Stomach (tissue), 9 donors: ENCODE measurements around the gene LSAMP. TPM values are rescaled to one million over a fixed set of nuclear protein-coding genes. Genes with fewer than 3 reads are reported as not detected.

Experiments used
- DNase-seq, 2 donors: peaks; one replicate each; pipeline versions ENCODE4 v3.0.0 to v3.0.0-alpha.2; 2013 to 2019
- H3K27ac ChIP-seq, 5 donors: fragments of 200-600 bp in 4 of 5; sonication (generic) in 4 of 5; one replicate each; pipeline ENCODE4 v1.5.1; 2013 to 2019; ENCODE audit warnings: mild to moderate bottlenecking in 1 of 5, moderate library complexity in 1 of 5
- H3K27me3 ChIP-seq, 3 donors: fragments of 200-600 bp; sonication (generic); one replicate each; pipeline ENCODE4 v1.5.1; 2017 to 2019; ENCODE audit warnings: mixed run types in 1 of 3
- H3K36me3 ChIP-seq, 4 donors: fragments of 200-600 bp; sonication (generic); 1 replicate in 3 of 4; 2 replicates in 1 of 4; pipeline ENCODE4 v1.5.1; 2016 to 2019
- H3K4me1 ChIP-seq, 4 donors: fragments of 200-600 bp; sonication (generic); one replicate each; pipeline ENCODE4 v1.5.1; 2016 to 2019
- H3K4me3 ChIP-seq, 4 donors: fragments of 200-600 bp; sonication (generic) in 3 of 4; one replicate each; pipeline ENCODE4 v1.5.1; 2016 to 2019; ENCODE audit warnings: mild to moderate bottlenecking in 1 of 4
- H3K9me3 ChIP-seq, 4 donors: fragments of 200-600 bp; sonication (generic); one replicate each; pipeline ENCODE4 v1.5.1; 2016 to 2019
- EP300 ChIP-seq: sonication (generic); formaldehyde crosslinking; IDR thresholded peaks from one replicate; pipeline ENCODE4 v1.6.1; 2017; ENCODE audit warnings: antibody characterized with exemption
- POLR2A ChIP-seq, 4 donors: fragments of 450-650 bp; IDR thresholded peaks; one replicate each; pipeline ENCODE4 v1.6.1; 2016; ENCODE audit warnings: antibody characterized with exemption in 4 of 4, control low read depth in 2 of 4, mild to moderate bottlenecking in 1 of 4, moderate library complexity in 1 of 4
- POLR2AphosphoS5 ChIP-seq, 3 donors: sonication (generic); formaldehyde crosslinking; IDR thresholded peaks; one replicate each; pipeline ENCODE4 v1.6.1; 2016; ENCODE audit warnings: antibody characterized with exemption in 3 of 3
- WGBS, 5 donors: extraction: QIAGEN DNeasy Blood & Tissue Kit in 3 of 5; methylation state at CpG; one replicate each; pipeline versions ENCODE4 v1.1.5 to v1.1.7; 2013 to 2018; 5-methylcytosine and 5-hydroxymethylcytosine counted together
- intact Hi-C: fragments of 100-400 bp; cut with DNase I; formaldehyde crosslinking; loops from one replicate; pipeline ENCODE4 v1.15.1; 2023; ENCODE audit warnings: low total_unique reads
- polyA plus RNA-seq, 3 donors: library from polyadenylated mRNA; stranded (reverse); fragments of 200-250 nt; gene quantifications; one replicate each; pipeline ENCODE4 v1.2.3, GENCODE V29; 2013
- total RNA-seq, 5 donors: library from RNA; depleted of rRNA; stranded (reverse); fragments of >200 nt; gene quantifications; one replicate each; pipeline versions ENCODE4 v1.1.0 to v1.2.3, GENCODE V29; 2014 to 2016
- TF ChIP-seq, protein P1 (sequence below), 7 experiments: fragments of 450-650 bp in 4 of 7; fragments of 200-600 bp in 3 of 7; sonication (generic) in 3 of 7; IDR thresholded peaks; one replicate each; pipeline ENCODE4 v1.5.1; 2016 to 2019; ENCODE audit warnings: antibody characterized with exemption in 7 of 7, control low read depth in 2 of 7, mild to moderate bottlenecking in 1 of 7
- donor health status: healthy with polysubstance abuse.
- donor health status: Bipolar disorder and iron deficiency.
- donor health status: healthy.

The LSAMP gene
- total and polyA plus RNA-seq, 8 donors = 1.1 to 20.7 (median 1.7) TPM

DNA sequence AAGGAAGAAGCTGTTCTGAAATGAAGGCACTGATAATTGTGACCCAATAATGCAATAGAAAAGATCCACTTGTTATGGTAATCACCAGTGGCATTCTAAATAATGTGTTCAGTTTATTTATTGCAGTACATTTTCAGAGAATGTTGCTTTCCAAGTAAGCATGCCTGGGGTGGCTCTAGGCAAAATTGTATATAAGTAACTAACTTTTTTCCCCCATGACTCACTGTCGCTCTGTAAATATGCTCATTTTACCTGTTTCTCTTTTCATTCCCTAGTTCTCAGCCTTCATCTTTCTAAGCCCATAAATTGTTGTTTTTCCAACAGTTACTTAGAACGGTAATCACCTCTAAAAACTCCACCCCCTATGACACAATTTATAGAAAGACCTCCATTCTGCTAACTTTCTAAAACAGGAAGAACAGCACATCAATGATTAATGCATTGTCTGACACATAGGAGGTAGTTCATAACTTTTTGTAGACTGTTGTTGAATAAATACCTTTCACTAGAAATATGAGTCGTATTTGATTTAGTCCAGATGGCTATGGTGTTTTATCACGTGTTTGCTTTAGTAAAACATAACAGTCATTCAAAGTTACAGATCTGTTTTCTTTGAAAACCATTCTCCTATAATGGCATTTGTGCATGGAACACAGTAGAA lies 143.1 kb downstream of the LSAMP start:
- H3K36me3 ChIP-seq = no peaks in the 10 kb centered on the region
- H3K27ac ChIP-seq = no peak overlapping the region
- DNase-seq = no peak
- no peaks in the 10 kb centered on the region for H3K27me3 ChIP-seq
- intact Hi-C loops = no loop called here
- H3K4me3 ChIP-seq = no peak overlapping the region
- TF ChIP-seq POLR2AphosphoS5 (IDR thresholded peaks at IDR 0.05) (no peak), POLR2A (IDR thresholded peaks at IDR 0.05) (no peak), EP300 (no peak)
- TF ChIP-seq, protein P1, sequence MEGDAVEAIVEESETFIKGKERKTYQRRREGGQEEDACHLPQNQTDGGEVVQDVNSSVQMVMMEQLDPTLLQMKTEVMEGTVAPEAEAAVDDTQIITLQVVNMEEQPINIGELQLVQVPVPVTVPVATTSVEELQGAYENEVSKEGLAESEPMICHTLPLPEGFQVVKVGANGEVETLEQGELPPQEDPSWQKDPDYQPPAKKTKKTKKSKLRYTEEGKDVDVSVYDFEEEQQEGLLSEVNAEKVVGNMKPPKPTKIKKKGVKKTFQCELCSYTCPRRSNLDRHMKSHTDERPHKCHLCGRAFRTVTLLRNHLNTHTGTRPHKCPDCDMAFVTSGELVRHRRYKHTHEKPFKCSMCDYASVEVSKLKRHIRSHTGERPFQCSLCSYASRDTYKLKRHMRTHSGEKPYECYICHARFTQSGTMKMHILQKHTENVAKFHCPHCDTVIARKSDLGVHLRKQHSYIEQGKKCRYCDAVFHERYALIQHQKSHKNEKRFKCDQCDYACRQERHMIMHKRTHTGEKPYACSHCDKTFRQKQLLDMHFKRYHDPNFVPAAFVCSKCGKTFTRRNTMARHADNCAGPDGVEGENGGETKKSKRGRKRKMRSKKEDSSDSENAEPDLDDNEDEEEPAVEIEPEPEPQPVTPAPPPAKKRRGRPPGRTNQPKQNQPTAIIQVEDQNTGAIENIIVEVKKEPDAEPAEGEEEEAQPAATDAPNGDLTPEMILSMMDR (IDR thresholded peaks at IDR 0.05) = no peak
- no peaks in the 10 kb centered on the region for H3K4me1 ChIP-seq
- H3K9me3 ChIP-seq = no peaks in the 10 kb centered on the region
- 32 to 46% (median 35%) methylated on average over 4 of the region's 4 CpGs for WGBS, 5 donors

DNA sequence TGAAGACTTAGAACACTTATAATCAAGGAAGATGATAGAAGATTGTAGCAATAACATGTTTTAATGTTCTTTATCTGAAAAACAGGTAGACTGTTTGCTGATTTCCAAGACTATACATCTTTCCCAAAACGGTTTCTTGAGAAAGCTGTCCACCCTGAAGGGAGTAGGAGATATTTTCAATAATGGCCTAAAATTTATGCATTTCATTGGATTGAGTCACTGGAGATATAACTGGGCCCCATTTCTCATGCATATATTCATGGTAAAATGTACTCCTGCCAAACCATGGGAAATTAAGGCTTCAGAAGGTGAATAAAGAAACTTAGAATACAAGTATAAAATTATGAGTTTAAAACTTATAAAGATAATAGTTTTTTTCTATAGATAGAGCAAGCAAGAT lies 143.9 kb downstream of the LSAMP start:
- 38 to 84% (median 70%) methylated on average over 1 of the region's 1 CpG for WGBS, 5 donors
- DNase-seq = no peak
- H3K27ac ChIP-seq = no peak overlapping the region
- H3K4me3 ChIP-seq = no peak overlapping the region
- no peak for TF ChIP-seq POLR2A (IDR thresholded peaks at IDR 0.05)
- no peak for TF ChIP-seq POLR2AphosphoS5 (IDR thresholded peaks at IDR 0.05)
- TF ChIP-seq, protein P1 (IDR thresholded peaks at IDR 0.05) = no peak
- TF ChIP-seq EP300 = no peak
- H3K9me3 ChIP-seq = no peaks in the 10 kb centered on the region
- intact Hi-C loops = no loop called here
- no peaks in the 10 kb centered on the region for H3K27me3 ChIP-seq
- H3K36me3 ChIP-seq = no peaks in the 10 kb centered on the region
- H3K4me1 ChIP-seq = no peaks in the 10 kb centered on the region

DNA sequence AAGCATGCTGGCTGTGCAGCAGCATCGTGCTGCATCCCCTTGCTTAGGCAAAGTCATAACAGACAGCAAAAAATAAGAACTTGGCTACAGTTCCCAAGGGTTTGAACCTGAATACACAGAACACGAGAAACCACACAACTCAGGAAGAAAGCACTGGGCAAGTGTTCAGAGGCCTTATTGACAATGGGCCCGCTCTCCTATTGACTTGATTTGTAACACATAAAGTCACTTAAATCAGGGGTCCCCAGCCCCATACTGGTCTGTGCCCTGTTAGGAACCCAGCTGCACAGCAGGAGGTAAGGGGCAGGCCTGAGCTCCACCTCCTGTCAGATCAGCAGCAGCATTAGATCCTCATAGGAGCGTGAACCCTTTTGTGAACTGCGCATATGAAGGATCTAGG lies 145.1 kb downstream of the LSAMP start:
- no peak overlapping the region for H3K4me3 ChIP-seq
- no peaks in the 10 kb centered on the region for H3K4me1 ChIP-seq
- DNase-seq = no peak
- 79 to 84% (median 80%) methylated on average over 3 to 5 of the region's 5 CpGs for WGBS, 5 donors
- no peaks in the 10 kb centered on the region for H3K27me3 ChIP-seq
- no peak overlapping the region for H3K27ac ChIP-seq
- H3K9me3 ChIP-seq = no peaks in the 10 kb centered on the region
- no peak for TF ChIP-seq POLR2AphosphoS5 (IDR thresholded peaks at IDR 0.05)
- TF ChIP-seq POLR2A (IDR thresholded peaks at IDR 0.05) = no peak
- TF ChIP-seq, protein P1 (IDR thresholded peaks at IDR 0.05) = no peak
- TF ChIP-seq EP300 = no peak
- intact Hi-C loops = no loop called here
- H3K36me3 ChIP-seq = no peaks in the 10 kb centered on the region

DNA sequence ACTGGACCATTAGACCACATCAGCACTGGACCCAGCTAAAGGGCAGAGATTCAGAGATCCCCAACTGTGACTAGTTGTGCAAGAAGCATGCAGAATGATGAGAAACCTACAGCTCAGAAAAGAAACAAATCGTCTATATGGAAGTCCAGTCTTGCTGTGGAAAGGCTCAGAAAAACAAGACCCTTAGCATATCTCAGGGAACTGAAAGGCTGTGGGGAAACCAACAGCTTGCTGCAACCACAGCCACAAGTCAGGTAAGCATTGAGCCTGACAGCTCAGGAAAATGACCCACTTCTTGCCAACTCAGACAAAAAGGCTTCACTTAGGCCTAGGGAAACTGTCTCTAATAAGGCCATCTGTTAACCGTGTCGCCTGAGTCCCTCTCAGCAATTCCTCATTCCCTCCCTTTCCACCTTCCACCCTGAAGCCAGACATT lies 145.6 kb downstream of the LSAMP start:
- Histone ChIP-seq H3K4me3 (no peak overlapping the region), H3K4me1 (no peaks in the 10 kb centered on the region), H3K36me3 (no peaks in the 10 kb centered on the region), H3K27ac (no peak overlapping the region), H3K27me3 (no peaks in the 10 kb centered on the region), H3K9me3 (no peaks in the 10 kb centered on the region)
- DNase-seq = no peak
- intact Hi-C loops = no loop called here
- TF ChIP-seq POLR2AphosphoS5 (IDR thresholded peaks at IDR 0.05) (no peak), EP300 (no peak), POLR2A (IDR thresholded peaks at IDR 0.05) (no peak)
- TF ChIP-seq, protein P1 (IDR thresholded peaks at IDR 0.05) = no peak
- 63 to 88% (median 77%) methylated on average over 3 of the region's 3 CpGs for WGBS, 5 donors
